DND-41 (cell line): ENCODE results near the gene GFY.
A peak's percentile ranks its signal among the peaks of the same experiment; 100 is the strongest.
"Not testable (repeated sequence)": the region's sequence is repeated elsewhere in the genome, so short reads cannot be mapped to it uniquely, and the experiment has no call there.

Experiments used
- ATAC-seq: fragments of 200-7000 bp; cut with Tn5 transposase; 3 replicates; pipeline ENCODE4 v1.9.1; 2021; ENCODE audit warnings: low read depth; ENCODE audit not compliant: insufficient read depth
- DNase-seq: peaks from one replicate; pipeline ENCODE4 v3.0.0-alpha.2; 2020
- H2AFZ ChIP-seq: 2 replicates; pipeline ENCODE4 v1.6.0; 2012; ENCODE audit warnings: low read depth, low read length
- H3K27ac ChIP-seq: 2 replicates; pipeline ENCODE4 v1.5.1; 2012; ENCODE audit warnings: low read length, inconsistent platforms
- H3K27me3 ChIP-seq: fragments of 200-600 bp; sonication (generic); 2 replicates; pipeline ENCODE4 v1.6.0; 2012; ENCODE audit warnings: low read length, mild to moderate bottlenecking, inconsistent platforms; ENCODE audit not compliant: insufficient read depth, poor library complexity
- H3K36me3 ChIP-seq: 2 replicates; pipeline ENCODE4 v1.5.1; 2012; ENCODE audit warnings: low read length, inconsistent platforms; ENCODE audit not compliant: insufficient read depth
- H3K4me1 ChIP-seq: 2 replicates; pipeline ENCODE4 v1.5.1; 2012; ENCODE audit warnings: mild to moderate bottlenecking, low read length; ENCODE audit not compliant: insufficient read depth
- H3K4me2 ChIP-seq: 2 replicates; pipeline ENCODE4 v1.6.0; 2012; ENCODE audit warnings: mild to moderate bottlenecking, moderate library complexity, low read length, inconsistent platforms; ENCODE audit not compliant: insufficient read depth
- H3K4me3 ChIP-seq, 2 experiments: fragments of 200-600 bp in 1 of 2; shearing (Covaris generic) in 1 of 2; 2 replicates each; pipeline ENCODE4 v1.5.1; 2012 to 2016; ENCODE audit warnings: inconsistent platforms in 2 of 2, low read length in 2 of 2, mild to moderate bottlenecking in 2 of 2, low read depth in 1 of 2, moderate library complexity in 1 of 2
- H3K79me2 ChIP-seq: 2 replicates; pipeline ENCODE4 v1.6.0; 2012; ENCODE audit warnings: low read length, inconsistent platforms; ENCODE audit not compliant: insufficient read depth
- H3K9ac ChIP-seq: 2 replicates; pipeline ENCODE4 v1.6.0; 2012; ENCODE audit warnings: low read depth, mild to moderate bottlenecking, inconsistent platforms, low read length, moderate library complexity
- H3K9me3 ChIP-seq: 2 replicates; pipeline ENCODE4 v1.5.1; 2012; ENCODE audit warnings: low read length, moderate library complexity, mild to moderate bottlenecking, inconsistent platforms; ENCODE audit not compliant: insufficient read depth, severe bottlenecking
- H4K20me1 ChIP-seq: 2 replicates; pipeline ENCODE4 v1.6.0; 2012; ENCODE audit warnings: low read length; ENCODE audit not compliant: insufficient read depth
- EZH2 ChIP-seq: IDR thresholded peaks from 3 replicates; pipeline ENCODE4 v1.6.1; 2012; ENCODE audit warnings: borderline replicate concordance, low read depth, mild to moderate bottlenecking, moderate library complexity, low read length, inconsistent platforms; ENCODE audit not compliant: severe bottlenecking
- TF ChIP-seq, protein P1 (sequence below): IDR thresholded peaks from 2 replicates; pipeline ENCODE4 v1.5.1; 2012; ENCODE audit warnings: borderline replicate concordance, low read length, moderate library complexity, mild to moderate bottlenecking; ENCODE audit not compliant: poor library complexity, severe bottlenecking; ENCODE audit errors: extremely low read depth

Gene GFY

DNA sequence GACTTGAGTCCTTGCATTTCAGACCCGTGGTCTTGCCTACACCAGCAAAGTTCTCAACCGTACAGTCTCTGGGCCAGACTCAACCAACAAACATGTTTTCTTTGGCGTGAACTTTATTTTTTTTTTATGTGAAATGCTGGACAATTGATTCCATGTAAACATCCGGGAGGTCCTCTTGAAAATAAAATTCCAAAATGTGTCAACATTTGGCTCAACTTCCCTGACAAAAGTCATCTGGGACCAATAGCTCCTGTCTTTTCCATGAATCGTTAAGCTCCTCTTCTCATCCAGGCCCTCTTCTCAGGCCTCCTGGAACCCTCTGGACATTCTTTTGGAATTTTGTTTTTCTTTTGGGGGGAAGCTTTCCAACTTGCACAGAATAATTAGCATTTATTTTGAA lies 30.6 kb downstream of the GFY start:
- Histone ChIP-seq H3K9ac (no peak overlapping the region), H3K9me3 (no peaks in the 10 kb centered on the region), H3K27ac (no peak overlapping the region), H2AFZ (no peak overlapping the region), H3K4me3 (no peak overlapping the region), H3K79me2 (peaks cover 57% of the 10 kb centered on the region), H3K4me1 (peaks cover 23% of the 10 kb centered on the region), H3K27me3 (no peaks in the 10 kb centered on the region), H3K36me3 (peaks cover 45% of the 10 kb centered on the region), H4K20me1 (no peaks in the 10 kb centered on the region), H3K4me2 (no peak overlapping the region)
- TF ChIP-seq EZH2, result no peak
- TF ChIP-seq, protein P1, sequence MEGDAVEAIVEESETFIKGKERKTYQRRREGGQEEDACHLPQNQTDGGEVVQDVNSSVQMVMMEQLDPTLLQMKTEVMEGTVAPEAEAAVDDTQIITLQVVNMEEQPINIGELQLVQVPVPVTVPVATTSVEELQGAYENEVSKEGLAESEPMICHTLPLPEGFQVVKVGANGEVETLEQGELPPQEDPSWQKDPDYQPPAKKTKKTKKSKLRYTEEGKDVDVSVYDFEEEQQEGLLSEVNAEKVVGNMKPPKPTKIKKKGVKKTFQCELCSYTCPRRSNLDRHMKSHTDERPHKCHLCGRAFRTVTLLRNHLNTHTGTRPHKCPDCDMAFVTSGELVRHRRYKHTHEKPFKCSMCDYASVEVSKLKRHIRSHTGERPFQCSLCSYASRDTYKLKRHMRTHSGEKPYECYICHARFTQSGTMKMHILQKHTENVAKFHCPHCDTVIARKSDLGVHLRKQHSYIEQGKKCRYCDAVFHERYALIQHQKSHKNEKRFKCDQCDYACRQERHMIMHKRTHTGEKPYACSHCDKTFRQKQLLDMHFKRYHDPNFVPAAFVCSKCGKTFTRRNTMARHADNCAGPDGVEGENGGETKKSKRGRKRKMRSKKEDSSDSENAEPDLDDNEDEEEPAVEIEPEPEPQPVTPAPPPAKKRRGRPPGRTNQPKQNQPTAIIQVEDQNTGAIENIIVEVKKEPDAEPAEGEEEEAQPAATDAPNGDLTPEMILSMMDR, result no peak
- no peak for ATAC-seq
- DNase-seq, result no peak

DNA sequence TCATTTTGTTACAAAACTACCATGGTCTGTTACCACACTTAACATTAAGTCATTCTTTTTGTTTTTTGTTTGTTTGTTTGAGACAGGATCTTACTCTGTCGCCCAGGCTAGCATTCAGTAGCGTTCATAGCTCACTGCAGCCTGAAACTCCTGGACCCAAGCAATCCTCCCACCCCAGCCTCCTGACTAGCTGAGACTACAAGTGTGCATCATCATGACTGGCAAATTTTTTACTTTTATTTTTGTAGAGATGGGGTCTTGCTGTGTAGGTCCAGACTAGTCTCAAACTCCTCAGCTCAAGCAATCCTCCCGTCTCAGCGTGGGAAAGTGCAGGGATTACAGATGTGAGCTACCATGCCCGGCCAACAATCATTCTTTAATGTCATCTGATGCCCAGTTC lies 31.1 kb downstream of the GFY start:
- Histone ChIP-seq H3K4me1 (peaks cover 22% of the 10 kb centered on the region), H3K79me2 (peaks cover 53% of the 10 kb centered on the region), H3K4me2 (no peak overlapping the region), H3K9me3 (no peaks in the 10 kb centered on the region), H3K9ac (no peak overlapping the region), H4K20me1 (no peaks in the 10 kb centered on the region), H2AFZ (no peak overlapping the region), H3K4me3 (no peak overlapping the region), H3K27me3 (no peaks in the 10 kb centered on the region), H3K36me3 (peaks cover 45% of the 10 kb centered on the region), H3K27ac (no peak overlapping the region)
- DNase-seq, result no peak
- no peak for TF ChIP-seq EZH2
- TF ChIP-seq, protein P1, result no peak
- no peak for ATAC-seq

DNA sequence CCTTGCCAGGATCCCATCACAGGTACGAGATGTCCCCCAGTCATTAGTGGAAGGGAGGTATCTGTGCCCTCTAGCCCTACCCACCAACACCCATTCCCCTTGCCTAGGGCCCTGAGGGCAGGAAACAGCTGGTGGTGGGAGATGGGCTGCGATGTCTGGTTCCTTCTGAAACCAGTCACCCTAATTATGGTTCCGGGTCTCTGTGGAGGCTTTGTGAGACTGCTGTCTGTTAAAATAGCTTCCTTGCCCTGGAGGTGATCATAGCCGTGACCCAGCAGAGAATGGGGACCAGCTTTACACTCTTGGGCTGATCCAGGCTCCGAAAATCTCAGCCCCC lies 33.3 kb downstream of the GFY start:
- Histone ChIP-seq H3K27me3 (no peaks in the 10 kb centered on the region), H4K20me1 (no peaks in the 10 kb centered on the region), H3K27ac (0 out of 2 replicates have a peak overlapping the region, but pooled peaks have one; percentile 6), H3K79me2 (peaks cover 43% of the 10 kb centered on the region), H3K9me3 (no peaks in the 10 kb centered on the region), H3K36me3 (peaks cover 43% of the 10 kb centered on the region), H2AFZ (no peak overlapping the region), H3K4me2 (no peak overlapping the region), H3K4me3 (no peak overlapping the region), H3K4me1 (peaks cover 12% of the 10 kb centered on the region), H3K9ac (no peak overlapping the region)
- TF ChIP-seq, protein P1, result no peak
- no peak for TF ChIP-seq EZH2
- ATAC-seq, result no peak
- DNase-seq, result no peak

DNA sequence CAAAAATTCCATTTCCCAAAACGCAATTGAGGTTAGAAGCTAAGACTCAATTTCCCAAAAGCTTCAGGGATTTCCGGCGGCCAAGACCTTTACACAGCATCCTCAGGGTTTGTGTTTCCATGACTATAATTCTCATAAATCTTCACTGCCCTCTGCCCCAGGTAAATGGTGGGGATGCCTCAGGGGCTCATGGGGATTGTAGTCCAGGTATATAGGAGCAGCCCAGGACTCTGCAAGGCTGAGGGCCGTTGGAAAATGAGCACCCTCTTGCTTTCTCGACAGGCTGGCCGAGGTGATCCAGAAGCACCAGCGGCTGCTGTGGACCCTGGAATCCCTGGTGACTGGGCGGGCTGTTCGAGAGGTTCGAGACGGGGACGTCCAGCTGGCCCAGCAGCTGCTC lies 34.2 kb downstream of the GFY start:
- no peaks in the 10 kb centered on the region for H4K20me1 ChIP-seq
- ATAC-seq (0 out of 3 replicates have a peak, but pooled peaks have one; percentile 31), DNase-seq (no peak)
- H3K4me1 ChIP-seq, result peaks cover 5% of the 10 kb centered on the region
- H3K27me3 ChIP-seq, result no peaks in the 10 kb centered on the region
- no peak overlapping the region for H3K27ac ChIP-seq
- no peak overlapping the region for H3K9ac ChIP-seq
- TF ChIP-seq, protein P1, result no peak
- no peak for TF ChIP-seq EZH2
- H2AFZ ChIP-seq, result no peak overlapping the region
- peaks cover 35% of the 10 kb centered on the region for H3K79me2 ChIP-seq
- no peak overlapping the region for H3K4me2 ChIP-seq
- H3K9me3 ChIP-seq, result no peaks in the 10 kb centered on the region
- H3K36me3 ChIP-seq, result peaks cover 46% of the 10 kb centered on the region
- no peak overlapping the region for H3K4me3 ChIP-seq

DNA sequence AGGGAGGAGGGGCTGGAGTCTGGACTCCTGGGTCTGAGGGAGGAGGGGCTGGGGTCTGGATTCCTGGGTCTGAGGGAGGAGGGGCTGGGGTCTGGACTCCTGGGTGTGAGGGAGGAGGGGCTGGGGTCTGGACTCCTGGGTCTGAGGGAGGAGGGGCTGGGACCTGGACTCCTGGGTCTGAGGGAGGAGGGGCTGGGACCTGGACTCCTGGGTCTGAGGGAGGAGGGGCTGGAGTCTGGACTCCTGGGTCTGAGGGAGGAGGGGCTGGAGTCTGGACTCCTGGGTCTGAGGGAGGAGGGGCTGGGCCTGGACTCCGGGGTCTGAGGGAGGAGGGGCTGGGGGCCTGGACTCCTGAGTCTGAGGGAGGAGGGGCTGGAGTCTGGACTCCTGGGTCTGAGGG lies 35.9 kb downstream of the GFY start:
- H3K4me1 ChIP-seq, H2AFZ ChIP-seq, DNase-seq, H3K4me3 ChIP-seq, ATAC-seq, H3K27me3 ChIP-seq, H3K27ac ChIP-seq, H4K20me1 ChIP-seq, H3K9me3 ChIP-seq, H3K9ac ChIP-seq, H3K4me2 ChIP-seq: not testable (repeated sequence)
- H3K79me2 ChIP-seq, result peaks cover 20% of the 10 kb centered on the region
- peaks cover 53% of the 10 kb centered on the region for H3K36me3 ChIP-seq
